ENCODE measurements around the gene UBE2Q1. TPM values are rescaled to one million over a fixed set of nuclear protein-coding genes. Genes with fewer than 3 reads are reported as not detected.
A peak's percentile ranks its signal among the peaks of the same experiment; 100 is the strongest.

Gene UBE2Q1
- total and polyA plus RNA-seq, 10 of the 15 experiments (the other 5 are each of a cell fraction or from before 2014, with no cell fraction given) = 3.9 to 82.6 (median 24.1) TPM

DNA sequence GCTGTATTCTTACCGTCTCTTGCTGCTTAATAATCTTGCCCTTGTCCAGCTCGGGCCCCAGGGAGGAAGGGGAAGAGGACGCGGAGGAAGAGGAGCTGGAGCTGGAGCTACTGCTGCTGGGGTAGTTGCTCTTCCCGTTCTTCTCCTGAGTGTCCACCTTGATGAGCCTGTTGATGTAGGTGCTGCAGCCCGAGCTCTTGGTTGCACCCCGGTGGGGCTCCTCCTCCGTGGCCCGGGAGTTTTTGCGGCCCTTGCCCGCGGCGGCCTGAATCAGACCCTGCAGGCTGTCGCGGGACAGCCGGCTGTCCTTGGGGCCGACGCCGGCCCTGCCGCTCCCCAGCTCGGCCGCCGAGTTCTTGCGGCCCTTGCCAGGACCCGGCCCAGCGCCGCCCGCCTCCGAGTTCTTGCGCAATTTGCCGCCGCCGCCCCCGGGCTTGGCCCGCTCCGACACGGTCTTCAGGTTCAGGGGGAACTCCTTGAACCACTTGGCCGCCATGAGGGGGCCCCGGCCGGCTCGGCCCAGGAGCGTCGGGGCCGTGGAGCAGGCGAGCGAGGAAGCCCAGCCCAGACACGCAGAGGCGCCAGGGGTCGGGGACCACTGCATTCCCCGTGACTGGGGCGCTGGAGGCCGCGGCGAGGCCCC lies 56.9 kb downstream of the UBE2Q1 start:
- ATAC-seq (no peak), FAIRE-seq (no peak), DNase-seq (ENCODE audit: low read depth, low spot score) (no peak)
- ChIA-PET SMC1A (ENCODE audit: uncharacterized antibody, unreplicated experiment) (interaction anchor here (1.1 kb wide), 1 partner anchor 9 kb away, joined by 3 read pairs; no protein-coding TSS in a partner anchor), POLR2A (no interaction called here), RAD21 (ENCODE audit: unreplicated experiment) (no interaction called here), CTCF (no interaction called here)
- H3K27ac ChIP-seq (ENCODE audit: control insufficient read depth, insufficient read depth) = no peak overlapping the region
- no TSS peak for BruUV-seq (replicated peaks)
- H3K27me3 ChIP-seq (replicated peaks in 1 of 2; ENCODE audit: control insufficient read depth in 2 of 2, insufficient read depth in 2 of 2, low read length in 1 of 2) = peaks cover 6 to 10% of the 10 kb centered on the region in 2 experiments
- in situ Hi-C loops (cut with MboI) = no loop called here
- no peak overlapping the region for H3K9ac ChIP-seq (ENCODE audit: control insufficient read depth, insufficient read depth, low read length)
- H3K36me3 ChIP-seq (ENCODE audit: control insufficient read depth in 2 of 2, insufficient read depth in 2 of 2, low read length in 1 of 2) = no peaks in the 10 kb centered on the region
- peak overlapping the region; percentile 31; the same call in 1 of the 2 replicates for H3K4me2 ChIP-seq (ENCODE audit: control insufficient read depth, insufficient read depth)
- TF ChIP-seq, protein P1, sequence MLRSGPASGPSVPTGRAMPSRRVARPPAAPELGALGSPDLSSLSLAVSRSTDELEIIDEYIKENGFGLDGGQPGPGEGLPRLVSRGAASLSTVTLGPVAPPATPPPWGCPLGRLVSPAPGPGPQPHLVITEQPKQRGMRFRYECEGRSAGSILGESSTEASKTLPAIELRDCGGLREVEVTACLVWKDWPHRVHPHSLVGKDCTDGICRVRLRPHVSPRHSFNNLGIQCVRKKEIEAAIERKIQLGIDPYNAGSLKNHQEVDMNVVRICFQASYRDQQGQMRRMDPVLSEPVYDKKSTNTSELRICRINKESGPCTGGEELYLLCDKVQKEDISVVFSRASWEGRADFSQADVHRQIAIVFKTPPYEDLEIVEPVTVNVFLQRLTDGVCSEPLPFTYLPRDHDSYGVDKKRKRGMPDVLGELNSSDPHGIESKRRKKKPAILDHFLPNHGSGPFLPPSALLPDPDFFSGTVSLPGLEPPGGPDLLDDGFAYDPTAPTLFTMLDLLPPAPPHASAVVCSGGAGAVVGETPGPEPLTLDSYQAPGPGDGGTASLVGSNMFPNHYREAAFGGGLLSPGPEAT (IDR thresholded peaks at IDR 0.05; ENCODE audit: low read depth) = no peak
- TF ChIP-seq CEBPB (IDR thresholded peaks at IDR 0.05; ENCODE audit: borderline replicate concordance in 1 of 2, low read depth in 2 of 2, low read length in 2 of 2) = peak in 1 of 2 experiments; percentile 57; a peak in 1 of 4 replicates
- peaks cover 10% of the 10 kb centered on the region; the same call in 1 of the 2 replicates for H3K4me1 ChIP-seq (ENCODE audit: control insufficient read depth, insufficient read depth, low read length)
- H2AFZ ChIP-seq (ENCODE audit: control insufficient read depth, low read depth, low read length) = no peak overlapping the region; the same call in 1 of the 2 replicates
- no peaks in the 10 kb centered on the region for H4K20me1 ChIP-seq (ENCODE audit: control insufficient read depth, insufficient read depth)
- no peaks in the 10 kb centered on the region for H3K79me2 ChIP-seq (ENCODE audit: control insufficient read depth, insufficient read depth, low read length)
- H3K4me3 ChIP-seq = no peak overlapping the region
- WGBS (ENCODE audit: insufficient coverage, insufficient replicate concordance, low lambda C conversion rate, missing lambda C conversion rate) = 27% methylated on average over 51 of the region's 54 CpGs
- intact Hi-C loops (cut with micrococcal nuclease; ENCODE audit: unreplicated experiment) = no loop called here
- no peaks in the 10 kb centered on the region; the same call in 2 of the 3 replicates for H3K9me3 ChIP-seq (replicated peaks; ENCODE audit: control insufficient read depth, insufficient read depth, low read length)

DNA sequence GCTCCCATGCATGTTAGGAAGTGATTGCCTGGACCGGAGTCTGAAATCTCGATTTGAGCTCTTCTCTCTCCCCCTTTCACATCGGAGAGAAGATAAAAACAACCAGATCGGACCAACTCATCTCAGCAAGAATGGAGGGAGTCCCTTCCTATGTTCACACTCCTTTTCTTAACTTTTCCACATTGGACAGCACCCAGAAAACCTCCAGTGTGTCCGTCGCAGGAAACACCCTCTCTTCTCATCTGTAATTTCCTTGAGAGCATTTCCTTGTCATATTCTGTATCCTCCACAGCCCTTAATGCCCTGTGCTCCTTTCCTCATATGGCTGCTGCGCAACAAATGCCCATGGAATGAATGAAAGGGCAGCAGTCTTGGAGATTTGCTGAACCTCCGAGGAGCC lies 57.9 kb downstream of the UBE2Q1 start:
- 85% methylated on average over 8 of the region's 8 CpGs for WGBS (ENCODE audit: insufficient coverage, insufficient replicate concordance, low lambda C conversion rate, missing lambda C conversion rate)
- ChIA-PET CTCF (interaction anchor here (1.1 kb wide), 1 partner anchor 19 kb away, joined by 5 read pairs; no protein-coding TSS in a partner anchor), RAD21 (ENCODE audit: unreplicated experiment) (interaction anchor here (0.9 to 1.2 kb wide), 4 partner anchors 8 to 46 kb away, joined by 3 read pairs; no protein-coding TSS in a partner anchor), POLR2A (interaction anchor here (0.9 kb wide), 1 partner anchor 14 kb away, joined by 3 read pairs; no protein-coding TSS in a partner anchor), SMC1A (ENCODE audit: uncharacterized antibody, unreplicated experiment) (interaction anchor here (1.5 to 1.9 kb wide), 2 partner anchors 11 to 20 kb away, joined by 6 to 7 read pairs; no protein-coding TSS in a partner anchor)
- H3K79me2 ChIP-seq (ENCODE audit: control insufficient read depth, insufficient read depth, low read length) = no peaks in the 10 kb centered on the region
- no peak overlapping the region for H3K4me3 ChIP-seq
- H4K20me1 ChIP-seq (ENCODE audit: control insufficient read depth, insufficient read depth) = no peaks in the 10 kb centered on the region
- ATAC-seq = no peak
- FAIRE-seq = no peak
- no peak overlapping the region for H2AFZ ChIP-seq (ENCODE audit: control insufficient read depth, low read depth, low read length)
- no peak overlapping the region for H3K9ac ChIP-seq (ENCODE audit: control insufficient read depth, insufficient read depth, low read length)
- no peak overlapping the region for H3K4me2 ChIP-seq (ENCODE audit: control insufficient read depth, insufficient read depth)
- no peak for DNase-seq (ENCODE audit: low read depth, low spot score)
- H3K36me3 ChIP-seq (ENCODE audit: control insufficient read depth in 2 of 2, insufficient read depth in 2 of 2, low read length in 1 of 2) = no peaks in the 10 kb centered on the region
- peaks cover 6 to 10% of the 10 kb centered on the region in 2 experiments for H3K27me3 ChIP-seq (replicated peaks in 1 of 2; ENCODE audit: control insufficient read depth in 2 of 2, insufficient read depth in 2 of 2, low read length in 1 of 2)
- H3K9me3 ChIP-seq (replicated peaks; ENCODE audit: control insufficient read depth, insufficient read depth, low read length) = no peaks in the 10 kb centered on the region; the same call in 2 of the 3 replicates
- H3K27ac ChIP-seq (ENCODE audit: control insufficient read depth, insufficient read depth) = no peak overlapping the region
- intact Hi-C loops (cut with micrococcal nuclease; ENCODE audit: unreplicated experiment) = no loop called here
- in situ Hi-C loops (cut with MboI) = no loop called here
- H3K4me1 ChIP-seq (ENCODE audit: control insufficient read depth, insufficient read depth, low read length) = peaks cover 17% of the 10 kb centered on the region
- no TSS peak for BruUV-seq (replicated peaks)
- TF ChIP-seq PAX8 (IDR thresholded peaks at IDR 0.05) (no peak), EED (IDR thresholded peaks at IDR 0.05; ENCODE audit: low read depth) (no peak), POU2F2 (IDR thresholded peaks at IDR 0.05; ENCODE audit: borderline replicate concordance, low read depth, low read length) (no peak), IRF4 (IDR thresholded peaks at IDR 0.05; ENCODE audit: low read depth, low read length) (no peak), ATF7 (IDR thresholded peaks at IDR 0.05; ENCODE audit: low read depth) (no peak), TCF12 (IDR thresholded peaks at IDR 0.05; ENCODE audit: low read depth, low read length) (no peak)
- TF ChIP-seq, protein P2, sequence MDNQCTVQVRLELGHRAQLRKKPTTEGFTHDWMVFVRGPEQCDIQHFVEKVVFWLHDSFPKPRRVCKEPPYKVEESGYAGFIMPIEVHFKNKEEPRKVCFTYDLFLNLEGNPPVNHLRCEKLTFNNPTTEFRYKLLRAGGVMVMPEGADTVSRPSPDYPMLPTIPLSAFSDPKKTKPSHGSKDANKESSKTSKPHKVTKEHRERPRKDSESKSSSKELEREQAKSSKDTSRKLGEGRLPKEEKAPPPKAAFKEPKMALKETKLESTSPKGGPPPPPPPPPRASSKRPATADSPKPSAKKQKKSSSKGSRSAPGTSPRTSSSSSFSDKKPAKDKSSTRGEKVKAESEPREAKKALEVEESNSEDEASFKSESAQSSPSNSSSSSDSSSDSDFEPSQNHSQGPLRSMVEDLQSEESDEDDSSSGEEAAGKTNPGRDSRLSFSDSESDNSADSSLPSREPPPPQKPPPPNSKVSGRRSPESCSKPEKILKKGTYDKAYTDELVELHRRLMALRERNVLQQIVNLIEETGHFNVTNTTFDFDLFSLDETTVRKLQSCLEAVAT (IDR thresholded peaks at IDR 0.05) = no peak
- TF ChIP-seq, protein P3, sequence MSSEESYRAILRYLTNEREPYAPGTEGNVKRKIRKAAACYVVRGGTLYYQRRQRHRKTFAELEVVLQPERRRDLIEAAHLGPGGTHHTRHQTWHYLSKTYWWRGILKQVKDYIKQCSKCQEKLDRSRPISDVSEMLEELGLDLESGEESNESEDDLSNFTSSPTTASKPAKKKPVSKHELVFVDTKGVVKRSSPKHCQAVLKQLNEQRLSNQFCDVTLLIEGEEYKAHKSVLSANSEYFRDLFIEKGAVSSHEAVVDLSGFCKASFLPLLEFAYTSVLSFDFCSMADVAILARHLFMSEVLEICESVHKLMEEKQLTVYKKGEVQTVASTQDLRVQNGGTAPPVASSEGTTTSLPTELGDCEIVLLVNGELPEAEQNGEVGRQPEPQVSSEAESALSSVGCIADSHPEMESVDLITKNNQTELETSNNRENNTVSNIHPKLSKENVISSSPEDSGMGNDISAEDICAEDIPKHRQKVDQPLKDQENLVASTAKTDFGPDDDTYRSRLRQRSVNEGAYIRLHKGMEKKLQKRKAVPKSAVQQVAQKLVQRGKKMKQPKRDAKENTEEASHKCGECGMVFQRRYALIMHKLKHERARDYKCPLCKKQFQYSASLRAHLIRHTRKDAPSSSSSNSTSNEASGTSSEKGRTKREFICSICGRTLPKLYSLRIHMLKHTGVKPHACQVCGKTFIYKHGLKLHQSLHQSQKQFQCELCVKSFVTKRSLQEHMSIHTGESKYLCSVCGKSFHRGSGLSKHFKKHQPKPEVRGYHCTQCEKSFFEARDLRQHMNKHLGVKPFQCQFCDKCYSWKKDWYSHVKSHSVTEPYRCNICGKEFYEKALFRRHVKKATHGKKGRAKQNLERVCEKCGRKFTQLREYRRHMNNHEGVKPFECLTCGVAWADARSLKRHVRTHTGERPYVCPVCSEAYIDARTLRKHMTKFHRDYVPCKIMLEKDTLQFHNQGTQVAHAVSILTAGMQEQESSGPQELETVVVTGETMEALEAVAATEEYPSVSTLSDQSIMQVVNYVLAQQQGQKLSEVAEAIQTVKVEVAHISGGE (CRISPR knock-in tag; IDR thresholded peaks at IDR 0.05) = no peak

Measured in GM12878 (cell line).